NCI-H1092 treated with DMSO at 0.1 percent for 48 hours (cell line): ENCODE measurements around the gene TNN.

Experiments
- DNase-seq: peaks from one replicate; lab custom pipeline; 2025; lab: John Stamatoyannopoulos, UW

Gene TNN

GRCh38 chr1:175176246-175176645 is 108.6 kb downstream of the TNN start:
- DNase-seq, result no peak

GRCh38 chr1:175178056-175178455 is 110.4 kb downstream of the TNN start:
- no peak for DNase-seq

- DNase-seq, result no peak
Observed at GRCh38 chr1:175178456-175178855, 110.8 kb downstream of the TNN start.

- DNase-seq, result no peak
Observed at GRCh38 chr1:175179837-175180590, 112.4 kb downstream of the TNN start.

- no peak for DNase-seq
Observed at GRCh38 chr1:175182201-175182746, 114.6 kb downstream of the TNN start.

GRCh38 chr1:175183586-175183985 is 116.0 kb downstream of the TNN start:
- no peak for DNase-seq

GRCh38 chr1:175185903-175186302 is 118.3 kb downstream of the TNN start:
- no peak for DNase-seq

GRCh38 chr1:175186433-175187160 is 119.0 kb downstream of the TNN start:
- DNase-seq, result no peak

- no peak for DNase-seq
Observed at GRCh38 chr1:175188936-175189335, 121.3 kb downstream of the TNN start.

- peak; percentile 42 for DNase-seq
Observed at GRCh38 chr1:175191659-175192058, 124.0 kb downstream of the TNN start.

- peak; percentile 42 for DNase-seq
Observed at GRCh38 chr1:175192111-175192629, 124.5 kb downstream of the TNN start.

- DNase-seq, result peak; percentile 22
Observed at GRCh38 chr1:175192630-175193526, 125.2 kb downstream of the TNN start, which contains the start of gene KIAA0040. Gene KIAA0040 (minus strand): TSS chr1:175192776. CDS start chr1:175161013, 31,763 bp downstream.

- DNase-seq, result no peak
Observed at GRCh38 chr1:175193527-175193910, 125.9 kb downstream of the TNN start.

GRCh38 chr1:175195281-175195680 is 127.6 kb downstream of the TNN start:
- DNase-seq, result no peak

- DNase-seq, result no peak
Observed at GRCh38 chr1:175195798-175196197, 128.2 kb downstream of the TNN start.

GRCh38 chr1:175197531-175197930 is 129.9 kb downstream of the TNN start:
- DNase-seq, result no peak
